ENCODE data around the gene SGCE.
A peak's percentile ranks its signal among the peaks of the same experiment; 100 is the strongest.

Gene SGCE

DNA sequence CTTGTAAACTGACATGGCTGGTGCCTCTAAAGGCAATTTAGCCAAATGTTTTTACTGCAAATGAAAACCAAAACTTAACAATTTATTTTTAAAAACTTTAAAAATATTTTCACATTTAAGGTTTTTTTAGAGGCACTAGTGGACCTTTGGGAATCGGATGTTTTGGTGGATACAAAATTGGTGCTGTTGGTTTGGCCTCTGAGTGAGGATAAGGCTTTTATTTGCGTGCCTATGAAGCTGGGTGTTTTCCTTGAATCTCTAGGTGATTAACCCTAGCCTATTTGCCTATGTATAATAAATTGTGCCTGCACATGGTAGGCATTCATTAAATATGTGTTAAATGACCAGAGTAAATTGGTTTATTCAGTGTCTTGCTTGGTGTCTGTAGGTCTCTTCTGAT, 2.9 kb upstream of the SGCE start:
- no peak for DNase-seq

DNA sequence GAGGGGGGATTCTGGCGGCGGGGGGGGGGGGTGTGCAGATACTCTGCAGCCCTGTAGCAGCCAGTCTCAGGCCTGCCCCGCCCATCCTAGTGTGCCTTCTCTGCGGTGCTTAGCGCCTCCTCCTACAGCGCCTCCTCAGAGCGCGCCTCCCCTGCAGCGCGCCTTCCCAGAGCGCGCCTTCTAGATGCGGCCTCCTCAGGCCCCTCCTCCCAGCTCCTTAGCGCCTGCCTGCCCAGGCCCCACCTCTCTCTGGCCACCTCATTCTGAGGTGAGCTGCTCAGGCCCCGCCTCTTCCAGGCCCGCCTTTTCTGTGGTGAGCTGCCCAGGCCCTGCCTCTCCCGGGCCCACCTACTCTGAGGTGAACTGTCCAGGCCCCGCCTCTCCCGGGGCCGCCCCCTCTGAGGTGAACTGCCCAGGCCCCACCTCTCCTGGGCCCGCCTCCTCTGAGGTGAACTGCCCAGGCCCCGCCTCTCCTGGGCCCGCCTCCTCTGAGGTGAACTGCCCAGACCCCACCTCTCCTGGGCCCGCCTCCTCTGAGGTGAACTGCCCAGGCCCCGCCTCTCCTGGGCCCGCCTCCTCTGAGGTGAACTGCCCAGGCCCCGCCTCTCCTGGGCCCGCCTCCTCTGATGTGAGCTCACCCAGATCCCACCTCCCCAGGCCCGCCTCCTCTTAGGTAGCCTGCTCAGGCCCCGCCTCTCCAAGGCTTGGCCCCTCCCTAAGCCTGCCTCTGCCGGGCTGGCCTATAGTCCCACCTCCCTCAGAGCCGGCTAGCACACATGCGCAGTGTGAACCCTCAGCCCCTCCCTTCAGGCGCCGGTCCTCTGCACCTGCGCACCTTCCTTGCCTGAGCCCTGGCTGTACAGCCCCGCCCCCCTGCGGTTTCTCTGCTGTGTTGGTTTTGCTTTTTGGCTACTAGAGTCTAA, 2.1 kb upstream of the SGCE start:
- DNase-seq: peak; percentile 87 to 97 (median 94)

DNA sequence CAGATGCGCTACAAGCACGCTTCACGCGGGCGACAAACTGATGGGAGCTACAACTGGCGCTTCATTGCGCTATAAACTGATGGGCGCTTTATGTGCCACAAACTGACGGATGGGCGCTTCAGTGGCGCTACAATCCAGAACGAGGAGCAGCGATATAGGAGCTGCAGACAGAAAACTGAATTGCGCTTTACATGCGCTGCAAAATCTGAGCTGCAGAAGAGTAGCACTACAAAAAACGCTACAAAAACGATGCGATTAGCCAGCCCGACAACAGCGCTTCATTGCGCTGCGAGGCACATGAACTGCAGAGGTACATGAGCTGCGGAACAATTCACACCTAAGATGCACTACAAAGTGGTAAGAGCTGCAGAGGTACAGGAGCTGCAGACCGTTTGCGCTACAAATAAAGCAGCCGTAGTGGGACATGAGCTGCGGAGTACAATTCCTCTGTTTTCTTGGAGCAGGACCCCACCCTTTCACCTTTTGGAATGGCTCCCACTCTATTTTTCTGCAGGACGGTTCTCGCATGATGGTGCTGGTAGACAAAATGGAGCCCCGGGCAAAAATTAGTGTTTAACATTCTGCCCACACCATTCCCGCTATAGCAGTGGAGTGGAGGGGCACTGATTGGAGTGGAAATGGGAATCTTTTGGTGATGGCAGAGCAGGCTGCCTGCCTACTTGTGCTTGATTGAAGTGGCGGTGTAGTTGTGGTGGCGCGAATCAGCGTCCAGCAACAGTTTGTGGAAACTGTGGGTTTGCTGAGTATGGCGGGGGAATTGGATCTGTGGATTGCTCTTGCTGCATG, 1.2 kb upstream of the SGCE start:
- peak in 3 of 5 experiments; percentile 12 to 80 (median 18) for DNase-seq

DNA sequence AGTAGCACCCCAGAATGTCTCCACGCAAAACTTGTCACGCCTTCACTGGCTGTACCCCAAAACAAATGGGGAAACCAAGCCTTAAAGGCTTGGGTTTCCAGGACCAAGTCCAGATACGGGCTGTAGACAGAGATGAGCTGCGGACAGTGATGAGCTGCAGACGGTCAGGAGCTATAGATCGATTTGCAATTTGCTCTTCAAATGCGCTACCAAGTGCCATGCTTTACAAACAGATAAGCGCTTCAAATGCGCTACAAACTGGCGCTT, 658 bp upstream of the SGCE start:
- no peak for DNase-seq

DNA sequence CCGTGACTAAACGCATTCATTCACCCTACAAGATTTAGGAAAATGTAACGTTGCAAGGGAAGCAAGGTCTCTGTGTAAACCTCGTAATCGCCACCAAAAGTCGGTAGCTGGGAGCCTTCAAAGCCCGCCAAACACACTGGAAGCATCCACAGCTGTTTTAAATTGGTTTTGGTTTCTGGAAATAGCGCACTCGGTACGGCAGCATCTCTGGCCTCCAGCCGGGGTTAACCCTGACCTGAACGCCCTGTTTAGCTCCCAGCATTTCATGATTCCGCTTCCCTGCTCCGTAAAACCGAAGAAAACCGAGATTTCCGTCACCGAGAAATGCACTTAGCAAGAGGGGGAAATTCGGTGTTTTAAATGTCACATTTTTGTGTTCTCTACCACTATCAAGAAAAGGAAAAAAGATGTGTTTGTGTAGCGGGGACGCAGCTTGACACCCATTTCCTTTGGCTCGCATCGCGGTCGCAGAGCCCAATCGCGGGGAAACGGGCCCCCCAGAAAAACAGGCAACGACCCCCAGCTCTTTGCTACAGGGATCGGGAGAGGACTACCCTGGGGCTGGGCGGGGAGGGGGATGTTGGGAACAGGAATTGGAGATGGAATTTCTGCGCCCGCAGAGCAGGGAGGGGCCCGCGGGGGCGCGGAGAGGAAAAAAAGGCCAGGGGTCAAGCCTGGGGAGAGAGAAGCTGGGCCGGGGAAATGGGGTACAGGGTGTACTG, 646 bp downstream of the SGCE start:
- DNase-seq: no peak

DNA sequence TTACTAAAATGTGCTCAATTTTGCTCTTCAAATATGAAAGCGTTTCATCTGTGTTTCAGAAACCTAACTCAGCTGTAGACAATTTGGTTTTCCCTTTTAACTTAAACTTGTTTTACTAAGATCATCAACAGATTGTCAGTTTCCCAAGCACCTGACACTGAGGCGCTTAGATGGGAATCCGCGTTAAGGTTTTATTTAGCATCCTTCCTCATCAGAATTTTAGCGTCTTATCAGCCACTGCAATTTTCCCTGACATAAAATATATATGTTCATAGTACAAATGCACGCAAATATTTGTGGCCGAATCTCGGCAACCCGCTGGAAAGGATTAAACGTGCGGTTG, 1.2 kb downstream of the SGCE start:
- DNase-seq: no peak

DNA sequence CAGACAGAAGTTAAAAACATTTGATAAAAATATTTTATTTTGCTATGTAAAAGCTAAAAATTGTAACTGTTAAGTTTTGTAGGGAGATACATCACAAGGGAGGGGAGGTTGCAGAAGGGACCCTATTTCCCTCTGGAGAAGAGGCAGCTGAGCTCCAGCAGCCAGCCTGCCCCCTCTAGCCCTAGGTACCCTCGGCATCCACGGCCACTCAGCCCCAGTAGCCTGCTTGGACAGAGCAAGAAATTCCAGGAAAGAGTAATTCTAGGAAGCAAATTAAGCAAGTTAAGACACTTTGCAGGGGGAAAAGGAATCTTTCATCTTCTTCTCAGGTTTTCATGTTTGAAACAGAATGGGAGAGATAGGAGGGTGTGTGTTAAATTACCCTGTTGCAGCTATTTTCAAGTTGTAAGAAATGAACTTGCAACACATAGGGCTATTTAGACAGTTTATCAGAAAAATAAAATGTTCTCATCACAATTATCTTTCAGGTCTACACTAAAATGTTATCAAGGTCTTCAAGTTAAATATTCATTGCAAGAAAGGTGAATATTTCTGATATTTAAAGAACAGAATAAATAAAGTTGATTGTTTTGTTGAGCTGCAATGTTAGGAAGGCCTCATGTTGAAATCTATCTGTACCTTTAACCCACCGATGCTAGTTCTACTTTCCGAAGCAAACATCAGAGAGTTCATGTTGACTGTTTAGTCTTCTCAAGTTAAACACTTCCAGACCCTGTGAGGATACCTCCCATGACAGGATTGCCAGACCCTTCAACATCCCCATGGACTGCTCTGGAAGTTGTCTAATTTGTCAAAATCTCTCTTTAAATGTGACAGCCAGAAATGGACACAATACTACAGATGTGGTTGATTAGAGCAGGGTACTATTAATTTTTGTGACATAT, 5.5 kb downstream of the SGCE start:
- DNase-seq: no peak

DNA sequence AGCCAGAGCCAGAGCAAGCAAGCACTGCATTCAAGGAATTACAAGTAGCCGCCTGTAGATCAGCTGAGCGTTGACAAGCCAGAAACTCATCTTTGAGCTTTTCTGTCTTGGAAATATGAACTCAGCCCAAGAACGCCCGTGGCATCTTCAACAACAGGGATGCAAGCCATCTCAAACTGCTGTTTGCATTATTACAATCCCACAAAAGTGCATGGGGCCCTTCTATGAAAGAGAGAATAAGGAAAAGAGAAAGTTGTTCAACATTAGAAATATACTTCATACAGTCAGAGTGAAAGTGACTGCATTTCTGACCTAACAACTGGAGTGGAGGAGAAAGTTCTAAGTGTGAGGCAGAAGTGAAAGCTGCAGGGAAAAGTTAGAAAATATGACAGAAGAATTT, 6.5 kb downstream of the SGCE start:
- DNase-seq: no peak

DNA sequence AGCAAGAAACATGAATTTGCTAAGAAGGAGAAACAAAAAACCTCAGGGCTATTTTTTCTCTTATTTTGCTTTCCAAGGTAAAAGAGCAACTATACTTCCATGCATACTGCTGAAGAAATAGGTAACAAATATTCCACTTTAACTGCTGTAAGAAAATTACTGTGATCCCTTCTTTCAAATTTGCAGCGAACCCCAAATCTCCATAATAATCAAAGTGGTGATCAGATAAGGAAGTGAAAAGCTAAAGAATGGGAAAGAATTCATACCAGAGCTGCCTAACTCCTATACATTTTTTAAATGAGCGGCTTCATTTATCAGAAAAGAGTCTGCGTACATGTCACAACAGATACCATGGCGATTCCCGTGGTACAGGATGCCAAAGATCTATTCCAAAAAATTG, 7.2 kb downstream of the SGCE start:
- DNase-seq: no peak

DNA sequence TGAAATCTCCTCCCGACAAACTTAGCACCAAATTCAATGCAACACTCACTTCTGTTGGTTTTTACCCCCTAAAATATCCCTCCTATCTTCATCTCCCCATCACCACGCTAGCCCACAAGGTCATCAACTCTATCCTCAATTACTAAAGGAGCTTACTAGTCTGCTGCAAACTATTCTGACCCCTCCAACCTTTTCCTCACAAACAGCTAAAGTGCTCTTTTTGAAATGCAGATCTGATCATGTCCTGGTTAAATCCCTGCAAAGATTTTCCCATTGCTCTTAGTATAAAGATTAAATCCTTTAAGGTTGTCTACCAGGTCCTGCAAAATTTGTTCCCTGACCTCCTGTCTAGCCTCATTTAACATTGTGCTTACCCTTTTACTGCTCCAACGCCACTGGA, 8.6 kb downstream of the SGCE start:
- DNase-seq: no peak

DNA sequence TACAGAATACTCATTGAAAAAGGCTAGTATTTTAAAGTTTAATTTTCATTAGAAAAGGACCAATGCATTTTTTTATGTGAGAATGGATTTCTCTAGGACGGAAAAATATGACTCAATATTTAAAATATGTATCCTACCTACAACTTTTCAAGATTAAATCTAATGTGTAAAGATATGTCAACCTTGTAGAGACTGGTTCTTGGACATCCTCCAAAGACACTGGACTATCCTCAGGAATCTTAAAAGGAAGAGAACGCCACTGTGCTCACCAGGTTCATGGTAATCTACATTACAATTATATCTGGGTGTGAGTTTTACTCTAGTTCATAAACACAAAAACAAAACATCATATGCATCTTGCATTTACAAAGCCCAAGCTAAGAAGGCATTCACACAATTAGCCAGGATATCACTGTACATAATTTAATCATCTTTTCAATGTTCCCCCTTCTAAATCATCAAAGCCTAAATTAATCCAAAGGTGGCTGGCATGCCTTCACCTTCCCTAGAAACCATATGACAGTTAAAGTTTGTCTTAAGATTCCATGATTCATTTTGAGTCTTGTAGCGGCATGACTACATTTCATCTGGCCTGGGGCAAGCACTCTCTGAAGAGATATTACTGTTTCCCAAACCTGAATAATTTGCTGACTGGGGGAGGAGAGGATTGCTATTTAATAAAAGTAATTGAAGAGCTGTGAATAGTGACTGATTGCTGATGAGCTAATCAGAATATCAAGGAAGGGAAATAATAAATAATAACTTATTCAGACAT, 12.0 kb downstream of the SGCE start:
- DNase-seq: no peak

DNA sequence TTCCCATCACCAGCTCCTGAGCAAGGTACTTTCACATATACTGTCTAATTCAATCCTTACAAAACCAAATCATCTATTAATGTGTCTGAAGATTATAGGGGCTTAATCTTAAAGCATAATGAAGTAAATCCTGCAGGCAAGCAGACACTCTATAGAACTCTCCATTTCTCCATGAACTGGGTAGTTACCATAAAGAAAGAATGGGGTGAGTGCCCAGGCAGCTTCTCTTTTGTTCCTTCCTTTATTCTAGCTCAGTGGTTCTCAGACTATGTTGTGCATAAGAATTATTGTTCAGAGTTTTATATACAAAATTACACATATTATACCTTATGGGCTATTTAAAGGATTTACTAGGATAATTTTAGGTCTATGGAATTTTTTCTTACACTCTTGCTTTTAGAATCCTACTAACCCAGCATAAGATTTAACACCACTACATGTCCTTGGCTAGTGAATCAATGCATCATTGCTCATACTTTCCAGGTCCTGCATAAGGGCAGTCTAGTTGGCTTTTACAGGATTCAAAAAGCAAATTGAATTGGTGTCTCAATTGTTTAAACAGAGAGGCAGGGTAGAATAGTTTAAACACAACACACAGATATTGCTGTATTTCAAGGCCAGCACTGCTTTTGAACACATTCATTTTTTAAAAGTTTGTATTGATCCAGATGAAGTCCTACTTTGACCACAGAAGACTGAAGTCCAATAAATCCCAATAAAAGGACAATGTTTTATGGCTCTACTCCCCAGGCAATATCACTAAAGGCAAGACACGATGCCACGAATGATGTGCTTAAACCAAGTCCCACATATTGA, 12.9 kb downstream of the SGCE start:
- no peak for DNase-seq

DNA sequence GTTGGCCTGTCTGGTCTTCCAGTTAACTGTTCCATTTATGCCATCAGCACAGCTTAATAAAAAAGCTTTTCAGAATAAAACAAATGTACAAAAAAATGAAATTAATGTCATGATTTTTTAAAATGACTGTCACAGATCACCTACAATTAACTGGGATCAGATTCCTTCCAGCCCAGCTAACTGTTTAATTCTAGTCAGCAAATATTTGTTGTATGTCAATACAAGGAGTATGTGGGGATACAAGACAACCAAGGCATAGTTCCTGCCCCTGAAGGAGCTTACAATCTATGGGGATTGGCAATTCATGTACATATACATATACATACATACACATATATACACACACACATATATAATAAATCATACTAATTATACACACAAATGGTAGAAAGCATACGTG, 16.5 kb downstream of the SGCE start:
- DNase-seq: no peak

DNA sequence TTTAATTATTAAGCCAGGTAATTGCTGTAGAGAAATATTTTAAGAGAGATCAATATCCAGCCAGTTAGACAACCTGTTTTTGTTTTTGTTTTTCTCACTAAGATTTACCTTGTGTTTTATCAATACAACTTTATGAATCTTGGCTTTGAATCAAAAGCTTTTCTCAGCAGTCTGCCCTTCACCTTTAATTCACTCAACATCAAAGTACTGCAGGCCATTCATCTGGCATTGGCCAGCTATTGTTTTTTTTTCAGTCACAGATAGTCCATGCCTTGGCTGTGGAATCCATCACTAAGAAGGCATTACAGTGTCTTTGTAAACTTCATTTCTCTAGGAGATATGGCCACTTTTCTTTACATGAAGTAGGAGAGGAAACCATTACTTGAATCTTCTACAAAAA, 20.2 kb downstream of the SGCE start:
- no peak for DNase-seq

DNA sequence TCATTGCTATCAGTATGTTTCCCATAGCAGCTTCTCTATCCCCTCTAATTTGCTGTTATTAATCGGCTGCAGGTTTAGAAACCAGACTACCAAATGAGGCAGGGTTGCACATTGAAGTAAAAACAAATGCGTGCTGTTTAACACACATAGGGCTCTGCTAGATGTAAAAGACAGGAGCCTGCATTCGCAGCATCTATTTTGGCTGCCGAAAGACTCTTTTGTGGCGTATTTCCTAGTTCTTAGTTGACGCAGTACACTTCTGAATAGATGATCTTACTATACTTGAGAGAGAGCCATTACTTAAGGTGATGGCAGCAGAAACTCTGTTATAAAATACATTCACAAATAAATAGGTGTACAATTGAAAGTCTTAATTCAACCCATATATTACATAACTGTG, 21.4 kb downstream of the SGCE start:
- no peak for DNase-seq

DNA sequence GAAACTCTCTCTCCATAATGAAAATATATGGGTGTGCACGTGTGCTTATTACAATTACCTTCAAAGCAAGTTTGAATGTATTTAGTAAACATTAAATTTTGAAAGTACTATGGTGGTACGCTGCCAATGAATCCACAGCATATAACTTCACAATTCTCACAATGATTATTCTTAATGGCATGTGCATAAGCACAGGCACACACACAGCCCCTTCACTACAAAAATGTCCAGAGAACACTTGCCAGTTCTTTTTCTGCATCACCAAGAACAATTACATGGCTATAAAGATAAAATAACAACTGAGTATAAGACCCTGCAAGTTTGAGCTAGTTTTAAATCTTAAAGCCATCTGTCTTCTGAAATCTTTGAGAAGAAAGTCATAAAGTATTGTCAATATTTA, 22.2 kb downstream of the SGCE start:
- DNase-seq: no peak

DNA sequence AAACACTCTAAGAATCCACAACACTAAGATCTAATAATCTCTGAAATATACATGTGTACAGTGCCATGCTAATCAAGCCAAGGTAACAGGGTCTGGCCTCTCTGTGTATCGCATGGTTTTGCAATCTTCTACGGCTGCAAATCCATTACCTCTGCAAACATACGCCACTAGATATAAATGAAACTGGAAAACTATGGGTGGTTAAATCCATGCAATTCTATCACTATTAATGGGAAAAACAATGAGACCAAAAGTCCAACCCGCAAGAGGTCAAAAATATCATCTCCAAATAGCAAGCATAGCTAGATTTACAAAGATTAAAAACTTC, 23.0 kb downstream of the SGCE start:
- DNase-seq: no peak

DNA sequence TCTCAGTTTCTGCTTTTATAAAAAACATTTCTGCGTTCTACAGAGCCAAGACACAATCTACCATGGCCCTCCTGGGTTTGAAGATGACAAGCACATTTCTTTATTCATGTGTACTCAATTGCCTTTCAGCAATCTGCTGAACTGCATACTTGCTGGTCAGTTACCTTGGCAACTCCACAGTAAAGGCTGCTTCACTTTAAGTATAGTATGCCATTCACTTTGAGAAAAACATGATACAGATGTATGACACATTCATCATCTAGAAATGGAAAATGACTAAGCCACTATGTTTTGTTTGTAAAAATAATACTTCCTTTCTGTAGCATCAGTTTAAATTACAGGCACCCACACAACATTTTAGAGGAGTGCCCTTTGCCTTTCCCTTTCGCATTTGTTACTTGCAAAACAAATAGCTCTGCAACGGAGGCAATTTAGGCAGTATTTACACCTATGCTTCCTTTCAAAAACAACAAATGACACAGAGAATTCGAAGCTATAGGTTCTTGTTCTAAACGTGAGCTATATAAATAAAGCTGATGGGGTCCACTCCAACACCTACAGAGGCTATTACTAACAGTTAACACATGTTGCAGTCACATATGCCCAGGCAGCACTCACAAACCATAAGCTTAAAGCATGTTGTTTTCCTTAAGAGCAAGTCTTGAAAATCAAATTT, 23.5 kb downstream of the SGCE start:
- DNase-seq: peak in 1 of 5 experiments; percentile 12

DNA sequence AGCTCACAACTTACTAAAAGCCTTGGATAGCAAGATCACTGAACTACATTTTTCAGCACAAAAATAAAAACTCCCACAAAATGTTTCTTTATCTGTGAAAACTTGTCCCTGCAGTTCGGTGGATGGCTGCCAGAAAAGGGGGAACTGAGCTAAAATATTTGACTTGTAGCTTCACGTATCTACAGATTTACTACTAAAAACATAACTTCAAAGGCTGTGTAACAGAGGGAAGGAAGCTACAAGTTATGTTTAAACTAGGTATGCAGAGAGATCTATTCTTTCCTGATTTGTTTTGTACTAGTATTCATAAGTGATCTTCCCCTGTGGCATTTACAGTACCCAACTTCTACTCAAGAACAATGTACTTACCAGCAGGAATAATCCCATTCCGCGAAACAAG, 25.1 kb downstream of the SGCE start:
- no peak for DNase-seq

DNA sequence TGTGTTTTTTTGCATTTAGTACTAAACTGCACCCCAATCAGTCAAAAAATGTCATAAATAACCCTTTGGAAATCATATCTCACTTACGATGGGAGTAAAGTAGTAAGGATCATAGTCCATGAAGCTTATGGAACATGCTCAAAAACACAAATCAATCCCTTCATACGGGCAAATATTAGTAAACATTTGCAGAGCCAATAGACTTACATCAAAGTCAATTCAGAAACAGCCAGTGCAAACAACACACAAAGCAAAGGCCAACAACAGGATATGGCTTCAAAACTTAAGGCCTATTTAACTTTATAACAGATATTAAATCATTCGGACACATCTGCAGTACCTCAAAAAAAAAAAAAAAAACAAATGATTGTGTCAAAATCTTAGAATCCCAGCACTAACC, 32.1 kb downstream of the SGCE start:
- no peak for DNase-seq

DNA sequence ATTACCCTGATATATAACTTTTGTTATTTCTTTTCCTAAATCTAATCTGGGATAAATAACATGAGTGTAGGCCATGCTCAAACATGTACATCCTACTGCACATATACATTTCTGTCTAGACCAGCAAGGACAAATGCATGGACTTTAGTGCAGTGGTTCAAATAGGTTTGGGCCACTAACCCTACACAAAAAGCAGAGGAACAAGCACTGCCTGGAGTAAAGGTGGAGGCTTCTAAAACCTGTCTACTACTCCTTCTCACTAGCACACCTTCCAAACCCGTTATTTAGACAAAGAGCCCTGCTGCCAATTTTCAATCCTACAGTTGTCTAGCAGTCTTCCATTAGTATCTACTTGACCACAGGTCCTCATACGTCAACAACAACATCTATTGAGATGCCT, 34.8 kb downstream of the SGCE start:
- DNase-seq: no peak

Data from T-helper 2 cell (primary cell).